HepG2 (cell line): ENCODE data around the gene LARP7. TPM values are rescaled to one million over a fixed set of nuclear protein-coding genes. Genes with fewer than 3 reads are reported as not detected.

Experiments used
- ARNT ChIP-seq: fragments of 450-650 bp; IDR thresholded peaks from 2 replicates; pipeline ENCODE4 v1.6.1; 2017
- E2F1 ChIP-seq: sonication (generic); formaldehyde crosslinking; IDR thresholded peaks from 2 replicates; pipeline ENCODE4 v1.5.0; 2020; ENCODE audit warnings: missing genetic modification reagents
- EHMT2 ChIP-seq: fragments of 200-600 bp; sonication (generic); IDR thresholded peaks from 2 replicates; pipeline ENCODE4 v1.7.0; 2017; ENCODE audit warnings: antibody characterized with exemption, low read depth, low read length, borderline replicate concordance
- ETV6 ChIP-seq: sonication (generic); formaldehyde crosslinking; conservative IDR thresholded peaks from 2 replicates; pipeline ENCODE4 v1.4.0; 2020; ENCODE audit warnings: missing genetic modification reagents
- GFI1 ChIP-seq: sonication (generic); formaldehyde crosslinking; IDR thresholded peaks from 2 replicates; pipeline ENCODE4 v1.5.0; 2020; ENCODE audit warnings: missing genetic modification reagents, mild to moderate bottlenecking, borderline replicate concordance
- HNF4G ChIP-seq, 2 experiments: sonication (generic) in 1 of 2; formaldehyde crosslinking in 1 of 2; IDR thresholded peaks; 2 replicates each; pipeline versions ENCODE4 v1.4.0 to v1.6.1; 2011 to 2020; ENCODE audit warnings: borderline replicate concordance in 2 of 2, low read depth in 2 of 2, mild to moderate bottlenecking in 2 of 2, low read length in 1 of 2, missing genetic modification reagents in 1 of 2, moderate library complexity in 1 of 2
- IKZF4 ChIP-seq: sonication (generic); formaldehyde crosslinking; IDR thresholded peaks from 2 replicates; pipeline ENCODE4 v1.5.1; 2020; ENCODE audit warnings: borderline replicate concordance, mild to moderate bottlenecking, low read depth, missing genetic modification reagents; ENCODE audit errors: not compliant biosample characterization
- KAT2B ChIP-seq: fragments of 150-350 bp; IDR thresholded peaks from 2 replicates; pipeline ENCODE4 v1.6.1; 2014; ENCODE audit warnings: low read depth, low read length, borderline replicate concordance
- KDM1A ChIP-seq: IDR thresholded peaks from 2 replicates; pipeline ENCODE4 v1.6.1; 2016; ENCODE audit warnings: missing compliant biosample characterization
- KDM5A ChIP-seq: fragments of 200-600 bp; sonication (generic); IDR thresholded peaks from 2 replicates; pipeline ENCODE4 v1.7.0; 2018; ENCODE audit warnings: antibody characterized with exemption, mild to moderate bottlenecking, low read length, borderline replicate concordance
- LRRFIP1 ChIP-seq: sonication (generic); formaldehyde crosslinking; conservative IDR thresholded peaks from 2 replicates; pipeline ENCODE4 v1.4.0; 2020; ENCODE audit warnings: missing genetic modification reagents
- MED8 ChIP-seq: sonication (generic); formaldehyde crosslinking; IDR thresholded peaks from 2 replicates; pipeline ENCODE4 v1.8.1; 2023; ENCODE audit warnings: mild to moderate bottlenecking, missing genetic modification reagents; ENCODE audit not compliant: insufficient replicate concordance
- NFKB2 ChIP-seq: sonication (generic); formaldehyde crosslinking; IDR thresholded peaks from 2 replicates; pipeline ENCODE4 v1.4.0; 2020; ENCODE audit warnings: missing genetic modification reagents, borderline replicate concordance
- SMAD3 ChIP-seq: sonication (generic); formaldehyde crosslinking; IDR thresholded peaks from 2 replicates; pipeline ENCODE4 v1.4.0; 2020; ENCODE audit warnings: missing genetic modification reagents
- SMAD9 ChIP-seq: sonication (generic); formaldehyde crosslinking; IDR thresholded peaks from 2 replicates; pipeline ENCODE4 v1.5.1; 2020; ENCODE audit warnings: mild to moderate bottlenecking, missing genetic modification reagents
- U2AF2 ChIP-seq: fragments of 200-400 bp; formaldehyde crosslinking; IDR thresholded peaks from 2 replicates; pipeline ENCODE4 v1.6.1; 2017; ENCODE audit warnings: low read depth, mild to moderate bottlenecking, low read length
- ZKSCAN5 ChIP-seq: sonication (generic); formaldehyde crosslinking; IDR thresholded peaks from 2 replicates; pipeline ENCODE4 v1.5.1; 2020; ENCODE audit warnings: mild to moderate bottlenecking, missing genetic modification reagents
- ZNF773 ChIP-seq: sonication (generic); formaldehyde crosslinking; IDR thresholded peaks from 2 replicates; pipeline ENCODE4 v1.4.0; 2020; ENCODE audit warnings: missing genetic modification reagents, borderline replicate concordance
- polyA plus RNA-seq, 8 experiments: library from polyadenylated mRNA; depleted of rRNA in 3 of 8; stranded (reverse) in 7 of 8; unstranded in 1 of 8; fragments of >200 nt; fragmentation: Illumina TruSeq in 4 of 8; extraction: Trizol in 4 of 8; gene quantifications; 2 replicates each; pipeline versions ENCODE4 v1.2.1 to v1.2.3, GENCODE V29; 2011 to 2016; ENCODE audit warnings: low read depth in 4 of 8, missing spikeins in 1 of 8, mixed read lengths in 1 of 8; ENCODE audit not compliant: insufficient read depth in 1 of 8
- total RNA-seq, 5 experiments: library from RNA; depleted of rRNA; stranded (reverse); fragments of >200 nt; fragmentation: Illumina TruSeq; extraction: Trizol; gene quantifications; 2 replicates each; pipeline ENCODE4 v1.2.3, GENCODE V29; 2016; ENCODE audit warnings: low read depth in 1 of 5
- TF ChIP-seq, protein P1 (sequence below): IDR thresholded peaks from 2 replicates; pipeline ENCODE4 v1.6.1; 2012; ENCODE audit warnings: inconsistent platforms
- TF ChIP-seq, protein P2 (sequence below): sonication (generic); formaldehyde crosslinking; IDR thresholded peaks from 2 replicates; pipeline ENCODE4 v1.5.0; 2020; ENCODE audit warnings: missing genetic modification reagents
- TF ChIP-seq, protein P3 (sequence below): sonication (generic); formaldehyde crosslinking; IDR thresholded peaks from 2 replicates; pipeline ENCODE4 v1.8.1; 2023; ENCODE audit warnings: mild to moderate bottlenecking, moderate library complexity, missing genetic modification reagents
- TF ChIP-seq, protein P4 (sequence below): IDR thresholded peaks from 2 replicates; pipeline ENCODE4 v1.6.1; 2016; ENCODE audit warnings: low read depth, borderline replicate concordance

Gene LARP7
- total and polyA plus RNA-seq, 2 of the 13 experiments (the other 11 are each of a cell fraction or from before 2014, with no cell fraction given), result 9.7 to 37.1 TPM

DNA sequence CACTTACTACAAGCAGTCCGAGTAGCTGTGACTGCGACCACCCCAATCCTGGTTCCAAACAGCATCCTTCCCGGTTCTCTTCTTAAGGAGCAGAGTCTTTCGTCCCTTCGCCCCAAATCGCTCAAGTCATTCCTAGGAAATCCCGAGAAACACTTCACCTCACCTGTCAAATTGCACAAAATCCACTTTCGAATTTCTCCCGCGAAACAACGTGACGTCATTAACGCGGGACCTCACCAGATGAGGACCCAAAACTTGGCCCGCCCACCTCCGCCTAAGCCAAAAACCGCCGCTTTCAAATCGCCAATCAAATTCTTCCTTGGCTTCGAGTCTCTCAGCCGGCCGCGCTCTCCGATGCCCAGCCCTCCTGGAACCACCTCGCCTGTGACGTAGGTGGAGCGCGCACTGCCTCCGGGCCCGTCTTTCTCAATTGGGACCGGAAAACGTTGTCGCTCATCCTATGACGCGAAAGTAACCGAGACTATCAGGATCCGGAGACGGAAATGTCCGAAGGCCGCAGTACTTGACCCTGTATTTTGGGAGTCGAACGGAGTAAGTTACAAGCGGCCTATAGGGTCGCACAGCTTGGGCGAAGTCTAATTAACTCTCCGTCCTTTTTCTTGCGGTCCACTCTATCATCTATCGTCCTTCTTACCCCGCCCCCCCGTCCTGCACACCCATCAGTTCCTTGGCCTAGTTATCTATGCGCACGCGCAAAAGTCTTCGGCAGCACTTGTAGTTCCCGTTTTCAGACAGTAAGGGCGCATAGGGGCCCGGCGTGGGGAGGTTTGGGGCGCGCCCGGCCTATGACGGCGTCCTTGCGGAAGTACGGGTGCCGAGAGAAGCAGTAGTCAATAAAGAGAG lies at the start of gene LARP7, which contains the start of gene ZGRF1 (continued):
- TF ChIP-seq GFI1 (CRISPR knock-in tag) (peak; percentile 45; the same call in 1 of the 2 replicates), KDM5A (peak; percentile 99), EHMT2 (no peak), HNF4G (IDR thresholded peaks at IDR 0.05; ENCODE audit: borderline replicate concordance, low read depth, low read length) (no peak), HNF4G (CRISPR knock-in tag; IDR thresholded peaks at IDR 0.05; ENCODE audit: borderline replicate concordance, low read depth) (no peak), ZNF773 (CRISPR knock-in tag) (no peak), SMAD3 (CRISPR knock-in tag) (peak; percentile 71), KDM1A (CRISPR knock-in tag) (no peak), ARNT (no peak), KAT2B (no peak), MED8 (CRISPR knock-in tag) (no peak), U2AF2 (no peak), ETV6 (CRISPR knock-in tag) (0 out of 2 replicates have a peak, but pooled peaks have one; percentile 60), E2F1 (no peak; the same call in none of the 2 replicates), NFKB2 (CRISPR knock-in tag) (peak; percentile 78; the same call in 1 of the 2 replicates), ZKSCAN5 (CRISPR knock-in tag) (no peak), SMAD9 (CRISPR knock-in tag) (no peak), LRRFIP1 (no peak), IKZF4 (CRISPR knock-in tag) (no peak)
- TF ChIP-seq, protein P1, sequence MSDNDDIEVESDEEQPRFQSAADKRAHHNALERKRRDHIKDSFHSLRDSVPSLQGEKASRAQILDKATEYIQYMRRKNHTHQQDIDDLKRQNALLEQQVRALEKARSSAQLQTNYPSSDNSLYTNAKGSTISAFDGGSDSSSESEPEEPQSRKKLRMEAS, result peak; percentile 68
- TF ChIP-seq, protein P2, sequence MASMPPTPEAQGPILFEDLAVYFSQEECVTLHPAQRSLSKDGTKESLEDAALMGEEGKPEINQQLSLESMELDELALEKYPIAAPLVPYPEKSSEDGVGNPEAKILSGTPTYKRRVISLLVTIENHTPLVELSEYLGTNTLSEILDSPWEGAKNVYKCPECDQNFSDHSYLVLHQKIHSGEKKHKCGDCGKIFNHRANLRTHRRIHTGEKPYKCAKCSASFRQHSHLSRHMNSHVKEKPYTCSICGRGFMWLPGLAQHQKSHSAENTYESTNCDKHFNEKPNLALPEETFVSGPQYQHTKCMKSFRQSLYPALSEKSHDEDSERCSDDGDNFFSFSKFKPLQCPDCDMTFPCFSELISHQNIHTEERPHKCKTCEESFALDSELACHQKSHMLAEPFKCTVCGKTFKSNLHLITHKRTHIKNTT (CRISPR knock-in tag), result no peak
- TF ChIP-seq, protein P3, sequence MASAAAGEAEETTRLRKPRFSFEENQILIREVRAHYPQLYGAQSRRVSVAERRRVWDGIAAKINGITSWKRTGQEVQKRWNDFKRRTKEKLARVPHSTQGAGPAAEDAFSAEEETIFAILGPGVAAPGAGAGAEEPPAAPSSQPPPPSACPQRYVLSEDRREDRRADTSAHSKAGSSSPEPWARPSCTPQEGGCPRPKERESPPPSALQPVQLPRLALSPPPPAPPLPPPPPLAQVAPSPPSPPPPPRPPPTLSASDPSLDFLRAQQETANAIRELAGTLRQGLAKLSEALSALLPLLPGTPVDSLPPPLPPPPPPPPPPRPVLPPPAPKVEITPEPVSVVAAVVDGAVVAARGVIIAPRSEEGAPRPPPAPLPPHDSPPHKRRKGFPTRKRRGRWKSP (CRISPR knock-in tag), result peak; percentile 64; the same call in 1 of the 2 replicates
- TF ChIP-seq, protein P4, sequence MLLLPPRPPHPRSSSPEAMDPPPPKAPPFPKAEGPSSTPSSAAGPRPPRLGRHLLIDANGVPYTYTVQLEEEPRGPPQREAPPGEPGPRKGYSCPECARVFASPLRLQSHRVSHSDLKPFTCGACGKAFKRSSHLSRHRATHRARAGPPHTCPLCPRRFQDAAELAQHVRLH (CRISPR knock-in tag), result peak; percentile 69; the same call in 1 of the 2 replicates
